Endothelial cell of umbilical vein (primary cell): ENCODE data around the gene CCDC187. TPM values are rescaled to one million over a fixed set of nuclear protein-coding genes. Genes with fewer than 3 reads are reported as not detected.

Source experiments
- BruUV-seq: library from RNA; stranded (reverse); fragments of 400-500 nt; replicated peaks from 2 replicates; lab custom pipeline; 2021; lab: Mats Ljungman, UMichigan
- CTCF ChIA-PET: fragments of 300-600, 350-600 bp; sonication (Branson Sonifier 250); formaldehyde crosslinking; loops from one replicate; lab custom pipeline; 2021; ENCODE audit warnings: antibody characterized with exemption, inconsistent platforms; lab: Charles Lee
- POLR2A ChIA-PET: fragments of 300-600, 350-600 bp; sonication (Branson Sonifier 250); formaldehyde crosslinking; loops from one replicate; lab custom pipeline; 2021; ENCODE audit warnings: antibody characterized with exemption, inconsistent platforms; lab: Charles Lee
- DNase-seq: peaks from one replicate; pipeline ENCODE4 v3.0.0-alpha.2; 2011; ENCODE audit warnings: low read depth, low spot score
- FAIRE-seq: peaks from 2 replicates; lab custom pipeline; 2011; peaks lifted over from hg19 to GRCh38; lab: Jason Lieb, UNC
- H2AFZ ChIP-seq: 2 replicates; pipeline ENCODE4 v1.6.0; 2012; ENCODE audit warnings: low read depth, low read length, control low read depth, inconsistent platforms
- H3K27ac ChIP-seq: 2 replicates; pipeline ENCODE4 v1.5.1; 2011; ENCODE audit warnings: low read depth, mild to moderate bottlenecking, control low read depth, low read length, moderate library complexity; ENCODE audit not compliant: insufficient read depth
- H3K27me3 ChIP-seq, 2 experiments: 2 replicates each; pipeline versions ENCODE4 v1.6.0 to v1.6.1; 2011; ENCODE audit warnings: low read length in 2 of 2, mixed read lengths in 1 of 2; ENCODE audit not compliant: control insufficient read depth in 2 of 2, insufficient read depth in 2 of 2
- H3K36me3 ChIP-seq, 2 experiments: 2 replicates in 1 of 2; 3 replicates in 1 of 2; pipeline ENCODE4 v1.5.1; 2011; ENCODE audit warnings: low read length in 2 of 2, mild to moderate bottlenecking in 1 of 2, moderate library complexity in 1 of 2; ENCODE audit not compliant: control insufficient read depth in 2 of 2, insufficient read depth in 2 of 2; ENCODE audit errors: extremely low read depth in 1 of 2
- H3K4me1 ChIP-seq: 3 replicates; pipeline ENCODE4 v1.5.1; 2011; ENCODE audit warnings: mild to moderate bottlenecking, low read length; ENCODE audit not compliant: control insufficient read depth, insufficient read depth; ENCODE audit errors: extremely low read depth
- H3K4me2 ChIP-seq: 2 replicates; pipeline ENCODE4 v1.6.1; 2011; ENCODE audit warnings: low read length, control low read depth, mixed read lengths; ENCODE audit not compliant: insufficient read depth
- H3K4me3 ChIP-seq, 3 experiments: fragments of 200-600 bp in 1 of 3; sonication (generic), shearing (Covaris generic) in 1 of 3; replicated peaks in 1 of 3; 2 replicates each; pipeline ENCODE4 v1.5.1; 2011 to 2016; ENCODE audit warnings: control low read depth in 3 of 3, low read length in 3 of 3, mild to moderate bottlenecking in 2 of 3, inconsistent platforms in 1 of 3, low read depth in 1 of 3, moderate library complexity in 1 of 3; ENCODE audit not compliant: insufficient read depth in 1 of 3
- H3K79me2 ChIP-seq: 2 replicates; pipeline ENCODE4 v1.6.0; 2012; ENCODE audit warnings: low read length, inconsistent platforms; ENCODE audit not compliant: control insufficient read depth, insufficient read depth
- H3K9ac ChIP-seq: replicated peaks from 2 replicates; pipeline ENCODE3; 2011; ENCODE audit warnings: low read length, control low read depth; ENCODE audit not compliant: insufficient read depth; ENCODE audit errors: extremely low read depth
- H3K9me1 ChIP-seq: replicated peaks from 3 replicates; pipeline ENCODE4 v1.6.0; 2011; ENCODE audit warnings: mild to moderate bottlenecking, low read length; ENCODE audit not compliant: control insufficient read depth, insufficient read depth; ENCODE audit errors: extremely low read depth
- H3K9me3 ChIP-seq: replicated peaks from 2 replicates; pipeline ENCODE4 v1.5.1; 2012; ENCODE audit warnings: low read length, inconsistent platforms; ENCODE audit not compliant: control insufficient read depth, insufficient read depth
- H4K20me1 ChIP-seq: replicated peaks from 2 replicates; pipeline ENCODE3; 2011; ENCODE audit warnings: mild to moderate bottlenecking, low read length; ENCODE audit not compliant: control insufficient read depth, insufficient read depth; ENCODE audit errors: extremely low read depth
- EZH2 ChIP-seq: IDR thresholded peaks from 2 replicates; pipeline ENCODE4 v1.6.1; 2012; ENCODE audit warnings: borderline replicate concordance, low read depth, mild to moderate bottlenecking, moderate library complexity, low read length, inconsistent platforms; ENCODE audit not compliant: severe bottlenecking
- FOS ChIP-seq: IDR thresholded peaks from 2 replicates; pipeline ENCODE4 v1.6.1; 2011; ENCODE audit warnings: mild to moderate bottlenecking, low read length, moderate library complexity, borderline replicate concordance; ENCODE audit not compliant: insufficient read depth
- GATA2 ChIP-seq: IDR thresholded peaks from 2 replicates; pipeline ENCODE4 v1.7.0; 2011; ENCODE audit warnings: low read depth, mild to moderate bottlenecking, moderate library complexity, mixed read lengths, low read length; ENCODE audit not compliant: insufficient read length, insufficient read depth
- JUN ChIP-seq: IDR thresholded peaks from 2 replicates; pipeline ENCODE4 v1.6.1; 2011; ENCODE audit warnings: borderline replicate concordance, low read depth; ENCODE audit not compliant: insufficient read length, insufficient read depth
- MYC ChIP-seq: IDR thresholded peaks from one replicate; pipeline ENCODE4 v1.6.1; 2011; ENCODE audit warnings: mild to moderate bottlenecking, low read depth, low read length
- POLR2A ChIP-seq: IDR thresholded peaks from 2 replicates; pipeline ENCODE4 v1.6.1; 2012; ENCODE audit warnings: low read depth, mild to moderate bottlenecking, control low read depth, low read length
- POLR2AphosphoS5 ChIP-seq: IDR thresholded peaks from 2 replicates; pipeline ENCODE4 v1.6.1; 2012; ENCODE audit warnings: low read depth, mild to moderate bottlenecking, control low read depth, low read length, moderate library complexity; ENCODE audit not compliant: insufficient read depth
- dilution Hi-C: fragments of 300-500 bp; cut with MboI; formaldehyde crosslinking; loops from one replicate; pipeline ENCODE4 v1.15.0; 2019; ENCODE audit warnings: low sequenced_read_pairs; ENCODE audit not compliant: extremely low pct_ligation_motif_present
- intact Hi-C: fragments of 100-400 bp; cut with micrococcal nuclease; formaldehyde crosslinking; loops from one replicate; pipeline ENCODE4 v1.10.0; 2022
- polyA plus RNA-seq, 4 experiments: library from polyadenylated mRNA; depleted of rRNA in 3 of 4; stranded (reverse) in 3 of 4; unstranded in 1 of 4; fragments of >200 nt; gene quantifications; 2 replicates each; pipeline versions ENCODE4 v1.2.1 to v1.2.3, GENCODE V29; 2011 to 2012; ENCODE audit warnings: missing spikeins in 1 of 4
- total RNA-seq: library from RNA; stranded (reverse); gene quantifications from 2 replicates; pipeline ENCODE4 v1.2.3, GENCODE V29; 2021
- TF ChIP-seq, protein P1 (sequence below), 2 donors: IDR thresholded peaks; 1 replicate in 1 of 2; 2 replicates in 1 of 2; pipeline ENCODE4 v1.5.1; 2011; ENCODE audit warnings: low read length in 2 of 2, mild to moderate bottlenecking in 2 of 2, moderate library complexity in 2 of 2, control low read depth in 1 of 2, inconsistent platforms in 1 of 2, low read depth in 1 of 2; ENCODE audit not compliant: insufficient read depth in 1 of 2; ENCODE audit errors: extremely low read depth in 1 of 2
- TF ChIP-seq, protein P2 (sequence below): IDR thresholded peaks from 2 replicates; pipeline ENCODE4 v1.6.1; 2011; ENCODE audit not compliant: insufficient read depth, insufficient read length

Gene CCDC187
- total and polyA plus RNA-seq, 2 donors (not counting 3 experiments of a cell fraction or from before 2014, with no cell fraction given) = not detected

DNA sequence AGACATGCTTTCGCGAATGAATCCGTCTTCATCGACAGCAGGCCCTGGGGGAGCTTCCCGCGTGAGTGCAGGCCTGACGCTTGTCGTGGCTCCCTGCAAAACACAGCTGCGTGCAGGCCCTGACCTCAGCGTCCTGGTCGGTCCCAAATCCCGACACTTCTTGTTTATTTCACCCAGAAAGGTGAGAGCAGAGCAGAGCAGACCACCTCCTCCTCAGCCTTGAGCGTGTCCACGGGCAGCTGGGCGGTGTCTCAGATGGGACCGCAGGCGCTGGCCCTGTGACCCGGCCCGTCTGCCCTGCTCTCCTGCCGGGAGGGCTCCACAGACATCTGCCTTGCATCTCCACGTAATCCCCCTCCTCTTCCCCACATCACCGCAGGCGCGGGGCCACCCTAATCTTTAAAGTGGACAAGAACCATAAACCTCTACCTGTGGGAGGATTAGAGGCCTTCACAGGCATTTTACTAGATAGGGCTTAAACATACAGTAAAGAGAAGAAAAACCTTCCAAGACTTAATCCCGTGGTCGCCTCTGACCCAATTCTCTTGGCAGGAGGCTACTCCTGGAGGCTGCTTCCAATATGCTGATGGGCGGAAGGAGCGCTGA, 91.4 kb downstream of the CCDC187 start:
- Histone ChIP-seq H3K27ac (no peak overlapping the region), H4K20me1 (no peaks in the 10 kb centered on the region), H3K27me3 (no peaks in the 10 kb centered on the region), H3K36me3 (no peaks in the 10 kb centered on the region), H3K4me1 (no peaks in the 10 kb centered on the region), H3K9me1 (no peaks in the 10 kb centered on the region), H3K4me3 (no peak overlapping the region), H3K9ac (no peak overlapping the region), H3K4me2 (no peak overlapping the region), H3K9me3 (no peaks in the 10 kb centered on the region), H2AFZ (no peak overlapping the region), H3K79me2 (no peaks in the 10 kb centered on the region)
- no TSS peak for BruUV-seq
- dilution Hi-C loops (no loop called here), intact Hi-C loops (no loop called here)
- CTCF ChIA-PET = no interaction called here
- no peak for DNase-seq
- POLR2A ChIA-PET = no interaction called here
- no peak for FAIRE-seq
- no peak for TF ChIP-seq POLR2AphosphoS5

DNA sequence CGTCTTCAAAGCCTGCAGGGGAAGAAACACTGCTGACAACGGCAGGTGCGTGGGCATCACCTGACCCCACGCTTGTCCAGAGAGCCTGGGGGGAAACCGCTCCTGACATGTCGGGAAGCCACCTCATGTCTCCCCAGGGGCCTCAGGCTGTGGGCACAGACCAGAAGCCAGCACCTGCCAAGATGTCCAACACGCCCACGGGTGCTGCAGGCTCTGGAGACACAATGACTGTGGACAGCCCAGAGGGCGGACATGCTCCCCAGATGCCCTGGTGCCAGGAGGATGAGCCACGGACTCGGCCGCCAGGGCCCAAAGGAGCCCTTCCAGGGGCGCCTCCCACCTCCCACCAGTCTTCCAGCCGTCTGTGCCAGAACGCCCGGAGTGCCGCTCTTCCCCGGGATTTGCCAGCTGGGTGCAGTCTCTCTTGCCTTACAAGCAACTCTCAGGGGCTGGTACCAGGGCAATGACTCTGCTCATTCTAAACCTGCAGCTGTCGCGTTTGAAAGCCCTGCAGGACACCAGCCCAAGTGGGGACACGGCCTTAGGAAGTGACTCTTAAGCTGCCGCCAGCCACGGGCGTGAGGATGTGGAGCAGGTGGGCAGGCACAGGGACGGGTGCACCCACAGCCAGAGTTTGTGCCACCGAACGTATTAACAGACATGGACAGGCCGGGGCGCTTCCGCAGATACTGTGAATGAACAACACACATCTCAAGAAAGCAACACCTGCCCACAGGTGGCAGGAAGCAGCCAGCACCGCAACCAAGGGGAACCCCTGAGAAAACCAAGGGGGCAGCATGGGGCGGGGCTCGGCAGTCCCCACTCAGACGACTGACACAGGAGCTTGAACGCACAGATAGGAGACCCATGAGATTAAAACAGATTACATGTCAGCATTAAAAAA, 92.2 kb downstream of the CCDC187 start:
- no TSS peak for BruUV-seq
- no peaks in the 10 kb centered on the region for H3K4me1 ChIP-seq
- ChIA-PET POLR2A (no interaction called here), CTCF (no interaction called here)
- no peak overlapping the region for H3K9ac ChIP-seq
- no peak for TF ChIP-seq EZH2
- TF ChIP-seq, protein P1, sequence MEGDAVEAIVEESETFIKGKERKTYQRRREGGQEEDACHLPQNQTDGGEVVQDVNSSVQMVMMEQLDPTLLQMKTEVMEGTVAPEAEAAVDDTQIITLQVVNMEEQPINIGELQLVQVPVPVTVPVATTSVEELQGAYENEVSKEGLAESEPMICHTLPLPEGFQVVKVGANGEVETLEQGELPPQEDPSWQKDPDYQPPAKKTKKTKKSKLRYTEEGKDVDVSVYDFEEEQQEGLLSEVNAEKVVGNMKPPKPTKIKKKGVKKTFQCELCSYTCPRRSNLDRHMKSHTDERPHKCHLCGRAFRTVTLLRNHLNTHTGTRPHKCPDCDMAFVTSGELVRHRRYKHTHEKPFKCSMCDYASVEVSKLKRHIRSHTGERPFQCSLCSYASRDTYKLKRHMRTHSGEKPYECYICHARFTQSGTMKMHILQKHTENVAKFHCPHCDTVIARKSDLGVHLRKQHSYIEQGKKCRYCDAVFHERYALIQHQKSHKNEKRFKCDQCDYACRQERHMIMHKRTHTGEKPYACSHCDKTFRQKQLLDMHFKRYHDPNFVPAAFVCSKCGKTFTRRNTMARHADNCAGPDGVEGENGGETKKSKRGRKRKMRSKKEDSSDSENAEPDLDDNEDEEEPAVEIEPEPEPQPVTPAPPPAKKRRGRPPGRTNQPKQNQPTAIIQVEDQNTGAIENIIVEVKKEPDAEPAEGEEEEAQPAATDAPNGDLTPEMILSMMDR (IDR thresholded peaks at IDR 0.05; ENCODE audit: extremely low read depth in 1 of 2, insufficient read depth in 1 of 2, low read depth in 1 of 2, low read length in 2 of 2) = no peak
- TF ChIP-seq JUN = no peak
- TF ChIP-seq POLR2A = no peak
- TF ChIP-seq, protein P2, sequence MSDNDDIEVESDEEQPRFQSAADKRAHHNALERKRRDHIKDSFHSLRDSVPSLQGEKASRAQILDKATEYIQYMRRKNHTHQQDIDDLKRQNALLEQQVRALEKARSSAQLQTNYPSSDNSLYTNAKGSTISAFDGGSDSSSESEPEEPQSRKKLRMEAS = no peak
- no peak for TF ChIP-seq GATA2
- TF ChIP-seq POLR2AphosphoS5 = no peak
- TF ChIP-seq MYC = no peak
- TF ChIP-seq FOS = no peak
- intact Hi-C loops = no loop called here
- no peaks in the 10 kb centered on the region for H3K36me3 ChIP-seq
- FAIRE-seq = no peak
- DNase-seq = no peak
- H2AFZ ChIP-seq = no peak overlapping the region
- H3K4me2 ChIP-seq = no peak overlapping the region
- dilution Hi-C loops = no loop called here
- H3K27me3 ChIP-seq = no peaks in the 10 kb centered on the region
- H4K20me1 ChIP-seq = no peaks in the 10 kb centered on the region
- no peak overlapping the region for H3K4me3 ChIP-seq
- H3K9me3 ChIP-seq = no peaks in the 10 kb centered on the region
- no peaks in the 10 kb centered on the region for H3K79me2 ChIP-seq
- no peak overlapping the region for H3K27ac ChIP-seq
- H3K9me1 ChIP-seq = no peaks in the 10 kb centered on the region
